NT2/D1 (cell line): Measurements from ENCODE around the gene TBCD.

Source experiments
- SUZ12 ChIP-seq: IDR thresholded peaks from 2 replicates; pipeline ENCODE4 v1.6.1; 2011; ENCODE audit not compliant: insufficient read length, insufficient read depth; ENCODE audit errors: extremely low read depth
- YY1 ChIP-seq: IDR thresholded peaks from 2 replicates; pipeline ENCODE4 v1.6.1; 2011; ENCODE audit not compliant: insufficient read length, insufficient read depth
- ZNF274 ChIP-seq: IDR thresholded peaks from 2 replicates; pipeline ENCODE4 v1.6.1; 2011; ENCODE audit warnings: mild to moderate bottlenecking, low read depth, low read length

- TF ChIP-seq SUZ12 (no peak), YY1 (no peak), ZNF274 (no peak)
These were observed 110.3 kb downstream of the TBCD start for GRCh38 chr17:82862191-82862590.
